K562 (cell line): ENCODE measurements around the gene HSF4. TPM values are rescaled to one million over a fixed set of nuclear protein-coding genes. Genes with fewer than 3 reads are reported as not detected.

Source experiments
- ATAC-seq: fragments of 200-7000 bp; cut with Tn5 transposase; 3 replicates; pipeline ENCODE4 v1.9.1; 2020; ENCODE audit warnings: moderate library complexity
- BruUV-seq: library from RNA; stranded (reverse); fragments of 400-500 nt; replicated peaks from 2 replicates; lab custom pipeline; 2021; lab: Mats Ljungman, UMichigan
- CTCF ChIA-PET: fragments of 300-600 bp; formaldehyde crosslinking; extraction: SDS; loops from one replicate; lab custom pipeline; 2021; ENCODE audit warnings: low intra/inter-chr PET ratio; lab: Yijun Ruan, JAX
- POLR2A ChIA-PET: fragments of 300-600, 350-650 bp; sonication (Branson Sonifier 250); formaldehyde crosslinking; extraction: SDS; loops from one replicate; lab custom pipeline; 2021; ENCODE audit warnings: antibody characterized with exemption, inconsistent platforms; lab: Yijun Ruan, JAX
- DNase-seq, 4 experiments: peaks; one replicate each; pipeline versions ENCODE4 v3.0.0 to v3.0.0-alpha.2; 2011 to 2018; ENCODE audit warnings: low spot score in 3 of 4, mixed read lengths in 3 of 4; ENCODE audit errors: extremely low read depth in 1 of 4
- FAIRE-seq: peaks from 2 replicates; lab custom pipeline; 2011; peaks lifted over from hg19 to GRCh38; lab: Jason Lieb, UNC
- H2AFZ ChIP-seq: 2 replicates; pipeline ENCODE4 v1.6.0; 2011; ENCODE audit warnings: low read depth, low read length, control low read depth, inconsistent platforms
- H3K27ac ChIP-seq: fragments of 200-600 bp; 3 replicates; pipeline ENCODE4 v1.8.0; 2011; ENCODE audit warnings: low read depth, mild to moderate bottlenecking, control low read depth, inconsistent platforms, low read length, moderate library complexity, mixed read lengths; ENCODE audit errors: extremely low read depth
- H3K27me3 ChIP-seq, 2 experiments: fragments of 300-600 bp in 1 of 2; 2 replicates in 1 of 2; 3 replicates in 1 of 2; pipeline versions ENCODE4 v1.6.0 to v1.8.0; 2011; ENCODE audit warnings: inconsistent platforms in 2 of 2, low read length in 2 of 2, mild to moderate bottlenecking in 1 of 2, mixed read lengths in 1 of 2, moderate library complexity in 1 of 2; ENCODE audit not compliant: control insufficient read depth in 2 of 2, insufficient read depth in 2 of 2
- H3K36me3 ChIP-seq: fragments of 300-600 bp; 3 replicates; pipeline ENCODE4 v1.8.0; 2011; ENCODE audit warnings: mild to moderate bottlenecking, low read length, inconsistent platforms; ENCODE audit not compliant: control insufficient read depth, insufficient read depth
- H3K4me1 ChIP-seq, 2 experiments: fragments of 200-600 bp in 1 of 2; replicated peaks in 1 of 2; 2 replicates in 1 of 2; 3 replicates in 1 of 2; pipeline versions ENCODE4 v1.5.1 to v1.8.0; 2011; ENCODE audit warnings: inconsistent platforms in 2 of 2, low read length in 2 of 2, mild to moderate bottlenecking in 1 of 2, mixed read lengths in 1 of 2, moderate library complexity in 1 of 2; ENCODE audit not compliant: control insufficient read depth in 2 of 2, insufficient read depth in 2 of 2
- H3K4me2 ChIP-seq: 2 replicates; pipeline ENCODE4 v1.6.1; 2011; ENCODE audit warnings: low read length, control low read depth, inconsistent platforms, mixed read lengths; ENCODE audit not compliant: insufficient read depth
- H3K4me3 ChIP-seq: fragments of 200-600 bp; sonication (generic), shearing (Covaris generic); 2 replicates; pipeline ENCODE4 v1.5.1; 2016; ENCODE audit warnings: control low read depth, inconsistent platforms
- H3K79me2 ChIP-seq: fragments of 200-600 bp; 3 replicates; pipeline ENCODE4 v1.8.0; 2011; ENCODE audit warnings: low read length, inconsistent platforms; ENCODE audit not compliant: control insufficient read depth, insufficient read depth
- H3K9ac ChIP-seq, 2 experiments: 2 replicates each; pipeline versions ENCODE4 v1.6.0 to v1.6.1; 2011; ENCODE audit warnings: low read depth in 2 of 2, low read length in 2 of 2, control low read depth in 1 of 2, inconsistent platforms in 1 of 2, mild to moderate bottlenecking in 1 of 2, mixed read lengths in 1 of 2; ENCODE audit not compliant: insufficient read depth in 1 of 2
- H3K9me1 ChIP-seq: one replicate; pipeline ENCODE4 v1.6.0; 2011; ENCODE audit warnings: inconsistent platforms, mild to moderate bottlenecking, low read length, moderate library complexity; ENCODE audit not compliant: control insufficient read depth, insufficient read depth
- H3K9me3 ChIP-seq: replicated peaks from 2 replicates; pipeline ENCODE4 v1.5.1; 2011; ENCODE audit warnings: low read depth, low read length, inconsistent platforms; ENCODE audit not compliant: control insufficient read depth, insufficient read depth
- H4K20me1 ChIP-seq: replicated peaks from 2 replicates; pipeline ENCODE4 v1.6.1; 2011; ENCODE audit warnings: low read length, inconsistent platforms, mixed read lengths; ENCODE audit not compliant: control insufficient read depth, insufficient read depth
- ARID1B ChIP-seq: fragments of 450-650 bp; IDR thresholded peaks from 2 replicates; pipeline ENCODE4 v1.6.1; 2016; ENCODE audit warnings: antibody characterized with exemption, mild to moderate bottlenecking, inconsistent platforms
- ATF7 ChIP-seq: fragments of 450-650 bp; IDR thresholded peaks from 2 replicates; pipeline ENCODE4 v1.7.1; 2014; ENCODE audit warnings: mild to moderate bottlenecking, moderate library complexity
- EGR1 ChIP-seq: fragments of 450-650 bp; conservative IDR thresholded peaks from 2 replicates; pipeline ENCODE4 v1.6.1; 2017; ENCODE audit warnings: mild to moderate bottlenecking
- FOXJ3 ChIP-seq: sonication (generic); formaldehyde crosslinking; IDR thresholded peaks from 2 replicates; pipeline ENCODE4 v1.4.0; 2020; ENCODE audit warnings: mild to moderate bottlenecking, missing genetic modification reagents
- KLF16 ChIP-seq: IDR thresholded peaks from 2 replicates; pipeline ENCODE4 v1.6.1; 2016; ENCODE audit warnings: antibody characterized with exemption
- L3MBTL2 ChIP-seq: fragments of 450-650 bp; IDR thresholded peaks from 2 replicates; pipeline ENCODE4 v1.6.1; 2016; ENCODE audit warnings: mild to moderate bottlenecking, moderate library complexity
- MECOM ChIP-seq: fragments of 250-450 bp; sonication (Bioruptor Pico); IDR thresholded peaks from 2 replicates; pipeline ENCODE4 v1.8.0; 2022; ENCODE audit warnings: inconsistent platforms
- MIER1 ChIP-seq: fragments of 450-650 bp; IDR thresholded peaks from 2 replicates; pipeline ENCODE4 v1.6.1; 2016; ENCODE audit warnings: antibody characterized with exemption, mild to moderate bottlenecking, low read depth
- MNT ChIP-seq, 2 experiments: fragments of 450-650 bp; conservative IDR thresholded peaks; 2 replicates each; pipeline ENCODE4 v1.6.1; 2017; ENCODE audit warnings: mild to moderate bottlenecking in 2 of 2, moderate library complexity in 2 of 2
- MYC ChIP-seq, 2 experiments: fragments of 250-450 bp in 1 of 2; sonication (Bioruptor Pico) in 1 of 2; IDR thresholded peaks; 2 replicates each; pipeline versions ENCODE4 v1.5.1 to v1.6.1; 2012 to 2021; ENCODE audit warnings: low read depth in 2 of 2, borderline replicate concordance in 1 of 2, improper control_type of control experiment in 1 of 2, low read length in 1 of 2, mild to moderate bottlenecking in 1 of 2, moderate library complexity in 1 of 2
- NCOA1 ChIP-seq: fragments of 450-650 bp; IDR thresholded peaks from 2 replicates; pipeline ENCODE4 v1.6.1; 2016; ENCODE audit warnings: low read depth
- RAD21 ChIP-seq, 2 experiments: fragments of 250-450 bp in 1 of 2; fragments of 450-650 bp in 1 of 2; sonication (Bioruptor Pico) in 1 of 2; formaldehyde crosslinking in 1 of 2; IDR thresholded peaks in 1 of 2; conservative IDR thresholded peaks in 1 of 2; 2 replicates each; pipeline versions ENCODE4 v1.4.0 to v1.8.0; 2020 to 2022; ENCODE audit warnings: mild to moderate bottlenecking in 2 of 2, moderate library complexity in 1 of 2
- RB1 ChIP-seq: fragments of 450-650 bp; IDR thresholded peaks from 2 replicates; pipeline ENCODE4 v1.6.1; 2017; ENCODE audit warnings: low read depth, mild to moderate bottlenecking
- SMAD4 ChIP-seq: fragments of 250-450 bp; sonication (Bioruptor Pico); conservative IDR thresholded peaks from 2 replicates; pipeline ENCODE4 v1.8.0; 2021; ENCODE audit warnings: inconsistent platforms, mild to moderate bottlenecking, moderate library complexity
- SREBF1 ChIP-seq: fragments of 150-350 bp; IDR thresholded peaks from 2 replicates; pipeline ENCODE4 v1.6.1; 2014; ENCODE audit warnings: antibody characterized with exemption, low read depth, low read length, borderline replicate concordance
- ZNF24 ChIP-seq: fragments of 450-650 bp; IDR thresholded peaks from 2 replicates; pipeline ENCODE4 v1.6.1; 2016
- WGBS: fragments of 100-300 bp; shearing (Covaris generic); methylation state at CpG from one replicate; pipeline ENCODE4 v1.1.6; 2016; ENCODE audit warnings: low coverage, mixed read lengths; ENCODE audit not compliant: insufficient coverage; ENCODE audit errors: missing lambda C conversion rate; 5-methylcytosine and 5-hydroxymethylcytosine counted together
- in situ Hi-C: fragments of 300-500 bp; cut with MboI; formaldehyde crosslinking; loops from 4 replicates; pipeline ENCODE4 v1.15.0; 2018; ENCODE audit warnings: inconsistent platforms, mixed read lengths
- intact Hi-C: fragments of 100-400 bp; cut with micrococcal nuclease; formaldehyde crosslinking; loops from 2 replicates; pipeline ENCODE4 v1.14.2; 2022
- polyA plus RNA-seq, 8 experiments: library from polyadenylated mRNA; depleted of rRNA in 4 of 8; stranded (reverse) in 5 of 8; unstranded in 3 of 8; fragments of >200 nt; fragmentation: Nextera tagmentation in 2 of 8; fragmentation: Illumina TruSeq in 1 of 8; extraction: Ambion mirVana in 2 of 8; extraction: Trizol in 1 of 8; gene quantifications; 2 replicates each; pipeline versions ENCODE4 v1.2.1 to v1.2.3, GENCODE V29; 2011 to 2014; ENCODE audit warnings: inconsistent platforms in 1 of 8, missing spikeins in 1 of 8
- total RNA-seq, 7 experiments: library from RNA; depleted of rRNA in 6 of 7; stranded (reverse); fragments of >200 nt in 6 of 7; fragmentation: Illumina TruSeq in 2 of 7; extraction: Trizol in 2 of 7; gene quantifications; 2 replicates each; pipeline versions ENCODE4 v1.2.1 to v1.2.3, GENCODE V29; 2011 to 2021; ENCODE audit warnings: low replicate concordance in 1 of 7
- TF ChIP-seq, protein P1 (sequence below): sonication (generic); formaldehyde crosslinking; IDR thresholded peaks from 2 replicates; pipeline ENCODE4 v1.8.1; 2023; ENCODE audit warnings: mild to moderate bottlenecking, missing genetic modification reagents, moderate library complexity
- TF ChIP-seq, protein P2 (sequence below), 2 experiments: fragments of 450-650 bp; IDR thresholded peaks; 2 replicates each; pipeline ENCODE4 v1.6.1; 2016

HSF4 gene
- total and polyA plus RNA-seq, 9 of the 15 experiments (the other 6 are each of a cell fraction or from before 2014, with no cell fraction given): 0.50 to 35.4 (median 8.8) TPM; not detected in 1

- Histone ChIP-seq H3K4me3 (no peak overlapping the region), H3K36me3 (no peaks in the 10 kb centered on the region), H3K27ac (no peak overlapping the region), H4K20me1 (peaks cover 11% of the 10 kb centered on the region), H3K9me1 (no peaks in the 10 kb centered on the region), H3K4me1 (peaks cover 19 to 47% of the 10 kb centered on the region in 2 experiments), H3K79me2 (peaks cover 14% of the 10 kb centered on the region), H2AFZ (no peak overlapping the region), H3K27me3 (no peaks in the 10 kb centered on the region), H3K9ac (no peak overlapping the region), H3K9me3 (no peaks in the 10 kb centered on the region), H3K4me2 (no peak overlapping the region; the same call in 1 of the 2 replicates)
- CTCF ChIA-PET: interaction anchor here (0.6 to 1.4 kb wide), 6 partner anchors 26 to 206 kb away, joined by 3 to 7 read pairs (median 4); partner anchors contain the start of gene FHOD1
- DNase-seq (peak; percentile 65 to 94 (median 74)), ATAC-seq (peak; percentile 82), FAIRE-seq (peak; percentile 95)
- in situ Hi-C loops (no loop called here), intact Hi-C loops (loop anchor here (10.0 kb wide), 2 partner anchors 170 to 230 kb away; no protein-coding TSS in a partner anchor)
- POLR2A ChIA-PET: interaction anchor here (0.5 to 1.3 kb wide), 6 partner anchors 9 to 276 kb away, joined by 3 to 4 read pairs (median 3); no protein-coding TSS in a partner anchor
- BruUV-seq: no TSS peak
- 44% methylated on average over 36 of the region's 43 CpGs for WGBS
- TF ChIP-seq MIER1 (peak; percentile 97), SREBF1 (no peak), EGR1 (0 out of 2 replicates have a peak, but pooled peaks have one; percentile 5), KLF16 (no peak), L3MBTL2 (peak; percentile 38; the same call in 1 of the 2 replicates), ARID1B (peak; percentile 29; the same call in 1 of the 2 replicates), MNT (conservative IDR thresholded peaks at IDR 0.05) (peak; percentile 82 to 94), MECOM (CRISPR knock-in tag) (peak; percentile 36; the same call in 1 of the 2 replicates), SMAD4 (CRISPR knock-in tag) (peak; percentile 52; the same call in 1 of the 2 replicates), ATF7 (peak; percentile 40; the same call in 1 of the 2 replicates), MYC (IDR thresholded peaks at IDR 0.05; ENCODE audit: low read depth, low read length) (peak; percentile 80), MYC (CRISPR knock-in tag; IDR thresholded peaks at IDR 0.05; ENCODE audit: borderline replicate concordance, low read depth) (no peak), RAD21 (CRISPR knock-in tag; conservative IDR thresholded peaks at IDR 0.05 in 1 of 2, IDR thresholded peaks at IDR 0.05 in 1 of 2) (peak; percentile 74 to 95), ZNF24 (peak; percentile 65; the same call in 1 of the 2 replicates), NCOA1 (peak; percentile 84; the same call in 1 of the 2 replicates), RB1 (peak; percentile 86), FOXJ3 (CRISPR knock-in tag) (no peak)
- TF ChIP-seq, protein P1, sequence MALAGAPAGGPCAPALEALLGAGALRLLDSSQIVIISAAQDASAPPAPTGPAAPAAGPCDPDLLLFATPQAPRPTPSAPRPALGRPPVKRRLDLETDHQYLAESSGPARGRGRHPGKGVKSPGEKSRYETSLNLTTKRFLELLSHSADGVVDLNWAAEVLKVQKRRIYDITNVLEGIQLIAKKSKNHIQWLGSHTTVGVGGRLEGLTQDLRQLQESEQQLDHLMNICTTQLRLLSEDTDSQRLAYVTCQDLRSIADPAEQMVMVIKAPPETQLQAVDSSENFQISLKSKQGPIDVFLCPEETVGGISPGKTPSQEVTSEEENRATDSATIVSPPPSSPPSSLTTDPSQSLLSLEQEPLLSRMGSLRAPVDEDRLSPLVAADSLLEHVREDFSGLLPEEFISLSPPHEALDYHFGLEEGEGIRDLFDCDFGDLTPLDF: peak; percentile 88; the same call in 1 of the 2 replicates
- TF ChIP-seq, protein P2, sequence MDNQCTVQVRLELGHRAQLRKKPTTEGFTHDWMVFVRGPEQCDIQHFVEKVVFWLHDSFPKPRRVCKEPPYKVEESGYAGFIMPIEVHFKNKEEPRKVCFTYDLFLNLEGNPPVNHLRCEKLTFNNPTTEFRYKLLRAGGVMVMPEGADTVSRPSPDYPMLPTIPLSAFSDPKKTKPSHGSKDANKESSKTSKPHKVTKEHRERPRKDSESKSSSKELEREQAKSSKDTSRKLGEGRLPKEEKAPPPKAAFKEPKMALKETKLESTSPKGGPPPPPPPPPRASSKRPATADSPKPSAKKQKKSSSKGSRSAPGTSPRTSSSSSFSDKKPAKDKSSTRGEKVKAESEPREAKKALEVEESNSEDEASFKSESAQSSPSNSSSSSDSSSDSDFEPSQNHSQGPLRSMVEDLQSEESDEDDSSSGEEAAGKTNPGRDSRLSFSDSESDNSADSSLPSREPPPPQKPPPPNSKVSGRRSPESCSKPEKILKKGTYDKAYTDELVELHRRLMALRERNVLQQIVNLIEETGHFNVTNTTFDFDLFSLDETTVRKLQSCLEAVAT (IDR thresholded peaks at IDR 0.05): 0 out of 4 replicates have a peak, but pooled peaks of 1 of the 2 experiments have one; percentile 56
These were observed 20.6 kb downstream of the HSF4 start for GRCh38 chr16:67184995-67185650.
